OCI-LY1 (cell line): ENCODE measurements around the gene MGAT5B.

Experiments
- CTCF ChIP-seq: fragments of 200-600 bp; sonication (generic), shearing (Covaris generic); IDR thresholded peaks from 2 replicates; pipeline ENCODE4 v1.5.1; 2017; ENCODE audit warnings: mild to moderate bottlenecking, antibody characterized with exemption, low read length, moderate library complexity, mixed read lengths
- EZH2 ChIP-seq: fragments of 200-600 bp; sonication (generic), shearing (Covaris generic); IDR thresholded peaks from 2 replicates; pipeline ENCODE4 v1.8.0; 2017; ENCODE audit warnings: borderline replicate concordance, mixed run types, mild to moderate bottlenecking, antibody characterized with exemption, low read length, moderate library complexity, mixed read lengths

GRCh38 chr17:76844485-76844829 is 23.7 kb upstream of the MGAT5B start:
- TF ChIP-seq CTCF, result no peak
- TF ChIP-seq EZH2, result no peak
